GM18909 (cell line): ENCODE results near the gene ZBTB7A.

ENCODE experiments used
- ATAC-seq: cut with Tn5 transposase; IDR thresholded peaks from one replicate; pipeline ENCODE4 v1.9.1; 2021; ENCODE audit warnings: mild to moderate bottlenecking; ENCODE audit not compliant: unreplicated experiment, poor library complexity

Gene ZBTB7A

GRCh38 chr19:4057931-4058692, 8.6 kb downstream of the ZBTB7A start:
- ATAC-seq, result no peak

GRCh38 chr19:4055209-4055552, 11.5 kb downstream of the ZBTB7A start:
- no peak for ATAC-seq

- no peak for ATAC-seq
Observed at GRCh38 chr19:4054441-4055208, 12.1 kb downstream of the ZBTB7A start.

- no peak for ATAC-seq
Observed at GRCh38 chr19:4053423-4054324, 13.0 kb downstream of the ZBTB7A start.

- ATAC-seq, result no peak
Observed at GRCh38 chr19:4052993-4053422, 13.7 kb downstream of the ZBTB7A start.

GRCh38 chr19:4052114-4052992, 14.3 kb downstream of the ZBTB7A start:
- ATAC-seq, result no peak

- no peak for ATAC-seq
Observed at GRCh38 chr19:4051175-4052101, 15.3 kb downstream of the ZBTB7A start.

- ATAC-seq, result no peak
Observed at GRCh38 chr19:4049432-4049831, 17.3 kb downstream of the ZBTB7A start.

GRCh38 chr19:4046946-4047683, 19.6 kb downstream of the ZBTB7A start:
- no peak for ATAC-seq

- ATAC-seq, result no peak
Observed at GRCh38 chr19:4046362-4046691, 20.4 kb downstream of the ZBTB7A start.

- ATAC-seq, result no peak
Observed at GRCh38 chr19:4045597-4046361, 20.9 kb downstream of the ZBTB7A start.

- ATAC-seq, result no peak
Observed at GRCh38 chr19:4044990-4045465, 21.7 kb downstream of the ZBTB7A start.

GRCh38 chr19:4043966-4044715, 22.6 kb downstream of the ZBTB7A start:
- ATAC-seq, result no peak

GRCh38 chr19:4043401-4043800, 23.3 kb downstream of the ZBTB7A start:
- ATAC-seq, result no peak

GRCh38 chr19:4042731-4043082, 24.0 kb downstream of the ZBTB7A start:
- no peak for ATAC-seq

- ATAC-seq, result no peak
Observed at GRCh38 chr19:4042064-4042730, 24.5 kb downstream of the ZBTB7A start.
